Stimulated activated CD4-positive, alpha-beta T cell treated with anti-CD3 and anti-CD28 coated beads, Interleukin-4, amount 100 ng/mL, for 24 hours (primary cell): Measurements from ENCODE around the gene PRKRIP1.
"Not testable (repeated sequence)": the region's sequence is repeated elsewhere in the genome, so short reads cannot be mapped to it uniquely, and the experiment has no call there.

Experiments
- DNase-seq: peaks from one replicate; pipeline ENCODE4 v3.0.0-alpha.2; 2020

PRKRIP1 gene, protein sequence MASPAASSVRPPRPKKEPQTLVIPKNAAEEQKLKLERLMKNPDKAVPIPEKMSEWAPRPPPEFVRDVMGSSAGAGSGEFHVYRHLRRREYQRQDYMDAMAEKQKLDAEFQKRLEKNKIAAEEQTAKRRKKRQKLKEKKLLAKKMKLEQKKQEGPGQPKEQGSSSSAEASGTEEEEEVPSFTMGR

DNA sequence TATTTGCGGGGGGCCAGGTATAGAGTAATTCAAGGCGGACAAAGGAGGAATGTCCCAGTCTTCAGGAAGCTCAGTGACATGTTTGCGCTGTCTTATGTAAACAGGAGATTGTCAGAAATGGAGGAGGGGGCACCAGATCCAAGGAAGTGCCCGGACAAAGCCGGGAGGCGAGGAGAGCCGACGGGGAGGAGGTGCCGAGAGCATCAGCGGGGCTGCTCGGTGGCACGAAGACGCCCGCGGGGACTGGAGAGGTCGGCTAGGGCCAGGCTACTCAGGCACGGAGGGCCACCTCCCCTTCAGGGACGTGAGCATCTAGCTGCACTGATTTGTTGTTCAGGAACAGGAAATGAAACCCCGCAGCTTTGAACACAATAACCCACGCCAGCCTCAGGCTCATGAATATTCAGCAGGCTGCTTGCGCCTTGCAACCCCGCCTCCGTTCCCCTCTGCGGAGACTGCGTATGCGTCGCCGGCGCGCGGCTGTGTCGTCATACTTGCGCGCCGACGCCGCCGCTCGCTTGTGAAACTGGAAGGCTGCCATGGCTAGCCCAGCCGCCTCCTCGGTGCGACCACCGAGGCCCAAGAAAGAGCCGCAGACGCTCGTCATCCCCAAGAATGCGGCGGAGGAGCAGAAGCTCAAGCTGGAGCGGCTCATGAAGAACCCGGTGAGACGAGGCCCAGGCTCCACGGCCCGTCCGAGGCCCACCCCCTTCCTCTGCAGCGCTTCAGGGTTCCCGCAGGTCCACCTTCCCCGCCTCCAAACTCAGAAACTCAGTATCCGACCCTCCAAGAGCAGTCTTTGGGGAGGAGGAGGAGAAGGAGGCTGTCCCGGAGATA is at the start of gene PRKRIP1:
TSS of gene PRKRIP1 (plus strand) at position 491 of the 837 bp plus-strand sequence. CDS start at position 540, 49 bp downstream.
- peak; percentile 88 for DNase-seq

GRCh38 chr7:102346983-102347382 is 49.2 kb upstream of the PRKRIP1 start:
- DNase-seq, result not testable (repeated sequence)

DNA sequence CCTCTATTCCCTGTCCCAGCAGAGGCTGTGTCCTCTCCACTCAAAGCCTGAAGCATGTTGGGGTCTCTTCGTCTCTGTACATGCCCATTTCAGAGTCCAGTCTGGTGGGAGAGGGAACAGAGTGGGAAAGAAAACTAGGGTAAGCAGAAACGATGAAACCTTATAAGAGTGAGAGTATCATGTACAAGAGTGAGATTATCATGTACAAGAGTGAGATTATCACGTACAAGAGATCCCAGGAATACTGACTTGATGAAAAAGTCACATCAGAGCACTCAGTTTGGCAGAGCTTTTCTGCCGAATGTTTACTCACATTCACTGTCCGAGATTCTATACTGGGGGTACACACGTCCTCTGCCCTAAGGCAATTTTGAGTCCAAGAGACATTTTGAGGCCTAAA is 39.8 kb upstream of the PRKRIP1 start, which contains the start of gene SPDYE6:
TSS of gene SPDYE6 (minus strand) at position 101 of the 400 bp plus-strand sequence. CDS start 421 bp downstream, outside the sequence.
- not testable (repeated sequence) for DNase-seq

DNA sequence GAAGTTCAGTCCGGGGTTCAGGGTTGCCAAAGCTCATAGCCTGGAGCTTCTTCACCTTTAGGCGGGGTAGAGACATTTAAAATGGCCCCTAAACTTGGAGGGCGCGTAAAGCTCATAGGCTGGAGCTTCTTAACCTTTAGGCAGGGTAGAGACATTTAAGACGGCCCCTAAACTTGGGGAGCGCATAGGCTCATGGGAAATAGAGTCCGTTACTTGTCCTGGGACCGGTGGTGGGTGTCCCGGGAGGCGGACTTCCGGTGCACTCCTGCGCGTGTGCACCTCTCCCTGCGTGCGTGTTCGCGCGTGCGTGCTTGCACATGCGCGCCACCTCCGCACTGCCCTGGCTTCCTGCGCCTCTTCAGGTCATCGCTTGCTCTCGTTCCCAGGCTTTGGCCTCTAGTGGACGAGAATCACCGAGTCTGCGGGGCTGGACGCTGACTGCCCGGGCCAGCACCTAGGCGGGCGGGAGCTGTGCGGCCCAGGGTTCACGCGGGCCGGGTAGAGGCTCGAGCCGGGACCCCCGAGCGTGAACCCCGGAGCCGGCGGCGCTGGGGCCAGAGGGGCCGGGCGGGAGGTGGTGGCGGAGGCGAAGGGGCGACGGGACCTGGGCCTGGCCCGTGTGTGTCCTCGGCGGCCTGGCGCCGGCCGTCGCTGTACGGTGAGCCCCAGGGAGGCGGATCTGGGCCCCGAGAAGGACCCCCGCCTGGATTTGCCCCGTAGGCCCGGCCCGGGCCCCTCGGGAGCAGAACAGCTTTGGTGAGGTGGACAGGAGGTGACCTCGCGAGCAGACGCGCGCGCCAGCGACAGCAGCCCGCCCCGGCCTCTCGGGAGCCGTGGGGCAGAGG is 32.4 kb upstream of the PRKRIP1 start:
- DNase-seq, result peak; percentile 94

DNA sequence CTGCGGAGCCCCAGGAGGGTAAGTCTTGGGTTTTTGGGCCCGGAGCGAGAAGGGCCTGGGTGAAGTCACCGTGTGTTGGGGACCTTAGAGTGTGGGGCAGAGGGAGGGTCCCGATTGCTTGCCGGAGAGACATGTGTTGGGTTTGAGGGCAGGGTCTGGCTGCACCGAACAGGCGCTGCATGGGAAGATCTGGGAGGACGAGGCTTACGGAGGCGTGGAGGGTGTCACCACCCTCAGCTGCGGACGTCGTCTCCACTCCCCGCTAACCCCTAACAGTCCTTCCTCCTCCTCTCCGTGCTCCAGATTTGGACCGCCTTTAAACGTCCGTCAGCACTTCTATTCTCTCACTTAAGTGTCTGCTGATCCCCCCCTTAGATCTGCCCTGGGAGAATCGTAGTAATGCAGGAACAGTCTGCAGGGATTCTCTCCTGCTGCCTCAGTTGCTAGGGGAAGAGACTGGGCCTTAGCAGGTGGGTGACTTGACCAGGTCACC is 31.7 kb upstream of the PRKRIP1 start:
- peak; percentile 4 for DNase-seq

DNA sequence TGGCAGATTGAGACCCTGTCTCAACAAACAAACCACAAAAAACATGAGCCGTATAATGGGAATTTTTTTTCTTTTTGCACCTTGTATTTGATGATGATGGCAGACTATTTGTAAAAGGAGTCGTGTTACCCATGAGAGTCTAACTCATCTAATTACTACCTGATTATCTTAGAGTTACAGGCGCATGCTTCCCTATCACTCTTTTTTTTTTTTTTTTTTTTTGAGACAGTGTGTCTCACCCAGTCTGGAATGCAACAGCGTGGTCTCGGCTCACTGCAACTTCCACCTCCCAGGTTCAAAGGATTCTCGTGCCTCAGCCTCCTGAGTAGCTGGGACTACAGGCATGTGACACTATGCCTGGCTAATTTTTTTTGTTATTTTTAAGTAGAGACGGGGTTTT is 30.8 kb upstream of the PRKRIP1 start:
- DNase-seq, result not testable (repeated sequence)

- DNase-seq, result not testable (repeated sequence)
Observed at GRCh38 chr7:102370038-102370437, 26.1 kb upstream of the PRKRIP1 start.

DNA sequence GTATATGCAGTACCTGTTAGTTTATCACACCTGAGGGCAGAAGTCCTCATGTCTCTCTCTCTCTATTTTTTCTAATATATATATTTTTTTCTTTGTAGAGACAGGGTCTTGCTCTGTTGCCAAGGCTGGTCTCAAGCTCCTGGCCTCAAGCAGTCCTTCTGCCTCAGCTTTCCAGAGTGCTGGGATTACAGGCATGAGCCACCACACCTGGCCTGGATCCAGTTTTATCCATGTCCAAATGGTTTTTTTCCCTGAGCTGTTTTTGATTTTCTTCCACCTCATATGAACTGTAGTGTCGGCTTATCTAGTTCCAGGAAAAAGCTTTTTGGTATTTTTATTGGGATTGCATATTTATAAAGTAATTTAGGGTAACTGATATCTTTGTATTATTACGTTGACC is 23.4 kb upstream of the PRKRIP1 start:
- not testable (repeated sequence) for DNase-seq

DNA sequence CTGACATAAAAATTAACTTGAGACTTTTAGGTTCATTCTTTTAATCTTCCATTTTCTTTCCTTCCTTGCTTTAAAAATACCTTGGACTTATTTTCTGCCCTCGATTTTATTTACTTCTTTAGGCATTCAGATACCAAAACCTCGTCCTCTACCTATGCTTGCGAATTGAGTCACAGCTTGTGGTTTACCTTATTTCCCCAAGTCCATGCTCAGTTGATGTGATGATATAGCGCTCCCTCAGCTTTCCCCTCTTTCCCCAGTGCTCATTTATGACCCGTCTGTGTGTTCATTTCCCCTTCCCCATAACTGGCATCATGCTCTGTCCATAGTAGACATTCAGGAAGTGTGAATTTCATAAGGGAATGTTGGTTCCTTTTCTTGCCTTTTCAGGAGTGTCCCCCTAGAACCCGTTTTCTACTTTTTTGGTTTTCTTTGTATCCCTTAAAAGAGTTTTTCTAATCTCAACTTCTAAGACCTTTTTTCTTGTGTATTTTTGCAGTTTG is 19.1 kb upstream of the PRKRIP1 start:
- no peak for DNase-seq

GRCh38 chr7:102380837-102381236 is 15.3 kb upstream of the PRKRIP1 start:
- not testable (repeated sequence) for DNase-seq

DNA sequence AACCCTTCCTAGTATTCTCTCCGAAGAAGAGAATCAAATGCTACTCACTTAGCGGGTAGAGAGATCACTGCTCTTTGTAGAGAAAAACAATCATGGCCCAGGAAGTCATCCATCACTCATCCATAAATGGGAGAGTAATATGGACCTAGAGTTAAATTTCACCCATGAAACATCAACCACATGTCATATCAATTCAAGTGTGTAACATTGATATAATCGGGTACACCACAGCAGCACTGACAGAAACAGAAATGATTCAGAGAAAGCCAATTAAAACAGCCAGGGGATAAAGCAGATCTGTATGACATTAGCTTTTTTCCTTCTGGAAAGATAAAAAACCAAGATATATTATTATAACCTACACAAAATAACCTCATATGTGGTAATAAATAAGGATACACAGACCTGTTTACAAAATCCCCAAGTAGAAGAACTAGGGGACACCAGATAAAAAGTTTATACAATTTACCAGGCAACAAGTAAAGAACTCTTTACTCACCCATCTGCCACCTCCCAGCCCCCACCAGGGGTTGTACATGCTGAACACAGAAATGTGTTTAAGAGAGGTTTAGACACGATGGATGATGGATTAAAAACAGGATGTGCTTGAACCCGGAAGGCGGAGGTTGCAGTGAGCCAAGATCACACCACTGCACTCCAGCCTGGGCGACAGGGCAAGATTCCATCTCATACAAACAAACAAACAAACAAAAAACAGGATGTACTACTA is 14.3 kb upstream of the PRKRIP1 start:
- DNase-seq, result not testable (repeated sequence)

GRCh38 chr7:102387064-102387463 is 9.1 kb upstream of the PRKRIP1 start:
- DNase-seq, result no peak

DNA sequence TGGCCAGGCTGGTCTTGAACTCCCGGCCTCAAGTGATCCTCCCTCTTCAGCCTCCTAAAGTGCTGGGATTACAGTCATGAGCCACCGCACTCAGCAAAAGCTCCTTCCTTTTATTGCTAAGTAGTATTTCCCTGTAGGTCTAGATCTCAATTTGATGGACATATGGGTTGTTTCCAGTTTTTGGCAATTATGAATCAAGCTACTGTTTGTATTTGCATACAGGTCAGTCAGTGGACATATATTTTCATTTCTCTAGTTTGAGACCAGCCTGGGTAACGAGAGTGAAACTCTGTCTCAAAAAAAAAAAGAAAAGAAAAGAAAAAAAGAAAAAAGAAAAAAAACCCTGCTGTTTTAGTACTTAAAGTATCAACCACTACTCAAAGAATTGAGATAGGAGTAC is 6.4 kb upstream of the PRKRIP1 start:
- DNase-seq, result no peak

- DNase-seq, result peak; percentile 70
Observed at GRCh38 chr7:102390697-102391484, 5.3 kb upstream of the PRKRIP1 start.

DNA sequence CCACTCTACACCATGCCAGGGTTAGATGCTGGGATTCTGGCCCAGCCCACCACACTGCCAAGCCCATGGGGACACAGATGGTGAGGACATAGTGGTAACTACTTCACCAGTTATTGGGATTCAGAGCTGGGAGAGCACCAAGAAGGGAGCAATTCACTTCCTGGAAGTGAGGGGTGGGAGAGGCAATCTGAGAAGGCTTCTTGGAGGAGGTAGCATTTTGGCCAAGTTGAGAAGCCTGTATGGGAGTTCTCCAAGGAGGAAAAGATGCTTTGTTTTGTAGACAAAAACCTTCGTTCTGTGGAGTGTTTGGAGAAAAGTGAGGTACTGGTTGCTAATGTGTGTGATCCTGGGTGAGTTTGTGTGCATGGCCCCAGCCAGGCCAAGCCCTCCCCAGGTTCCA is 3.8 kb upstream of the PRKRIP1 start:
- DNase-seq, result no peak

DNA sequence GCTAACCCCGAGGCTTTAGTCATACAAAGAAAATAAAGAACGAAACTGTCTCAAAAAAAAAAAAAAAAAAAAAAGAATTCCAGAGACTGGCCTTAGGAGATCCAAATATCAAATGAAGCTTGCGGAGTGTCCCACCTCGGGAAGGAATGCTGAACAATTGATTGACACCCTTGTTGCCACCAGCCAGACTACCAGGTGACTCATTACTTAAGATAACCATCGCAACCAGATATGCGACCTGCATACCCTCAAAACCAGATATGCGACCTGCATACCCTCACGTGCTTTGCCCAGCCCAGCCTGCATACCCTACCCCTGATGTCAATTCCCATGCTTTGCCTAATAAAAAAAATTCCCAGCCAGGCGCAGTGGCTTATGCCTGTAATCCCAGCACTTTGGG is 2.7 kb upstream of the PRKRIP1 start:
- no peak for DNase-seq

DNA sequence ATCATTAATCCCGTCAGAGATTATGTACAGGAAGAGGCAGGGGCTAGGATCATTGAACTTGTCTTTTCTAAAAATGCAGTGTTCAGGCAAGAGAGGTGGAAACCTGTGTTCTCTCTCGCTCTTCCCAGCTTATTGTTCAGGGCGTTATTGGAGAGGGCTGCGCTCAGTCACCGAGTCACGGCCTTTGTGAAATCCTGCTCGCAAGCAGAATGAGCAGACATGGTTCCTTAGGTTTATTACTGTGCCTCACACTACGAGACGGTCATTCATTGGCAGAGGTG is 631 bp upstream of the PRKRIP1 start:
- no peak for DNase-seq

DNA sequence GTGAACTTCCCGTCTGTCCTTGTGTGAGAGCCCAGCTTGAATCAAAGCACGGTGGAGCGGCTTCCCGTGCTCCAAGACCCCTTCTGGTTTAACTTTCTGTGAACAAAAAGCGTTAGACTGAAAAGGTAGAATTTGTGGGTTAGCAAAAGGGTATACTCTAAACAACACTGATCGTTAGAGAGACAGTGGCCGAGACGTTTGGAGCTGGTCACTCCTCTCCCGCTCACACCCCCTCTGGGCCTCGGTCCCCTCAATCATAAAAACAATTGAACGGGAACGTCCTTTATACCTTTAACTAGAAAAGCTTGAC is 502 bp downstream of the PRKRIP1 start:
- no peak for DNase-seq

DNA sequence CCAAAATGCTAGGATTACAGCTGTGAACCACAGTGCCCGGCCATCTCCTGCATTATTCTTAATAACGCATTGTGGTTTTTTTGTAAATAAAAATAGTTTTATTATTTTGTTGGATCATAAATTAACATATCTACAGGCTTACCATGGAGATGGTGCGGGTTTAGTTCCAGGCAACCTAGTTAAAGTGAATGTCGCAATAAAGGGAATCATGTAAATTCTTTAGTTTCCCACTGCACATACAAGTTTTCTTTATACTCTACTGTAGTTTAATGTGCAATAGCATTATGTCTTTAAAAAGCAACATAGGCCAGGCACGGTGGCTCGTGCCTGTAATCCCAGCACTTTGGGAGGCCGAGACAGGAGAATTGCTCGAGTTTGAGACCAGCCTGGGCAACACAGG is 2.4 kb downstream of the PRKRIP1 start:
- DNase-seq, result no peak

- DNase-seq, result no peak
Observed at GRCh38 chr7:102400360-102400759, 4.2 kb downstream of the PRKRIP1 start.

GRCh38 chr7:102403563-102403962 is 7.4 kb downstream of the PRKRIP1 start:
- DNase-seq, result no peak
